ENCODE results near the gene KCNH8. TPM values are rescaled to one million over a fixed set of nuclear protein-coding genes. Genes with fewer than 3 reads are reported as not detected.

Gene KCNH8
- total RNA-seq, 1 donor from 2014 or later, result 1.5 TPM

DNA sequence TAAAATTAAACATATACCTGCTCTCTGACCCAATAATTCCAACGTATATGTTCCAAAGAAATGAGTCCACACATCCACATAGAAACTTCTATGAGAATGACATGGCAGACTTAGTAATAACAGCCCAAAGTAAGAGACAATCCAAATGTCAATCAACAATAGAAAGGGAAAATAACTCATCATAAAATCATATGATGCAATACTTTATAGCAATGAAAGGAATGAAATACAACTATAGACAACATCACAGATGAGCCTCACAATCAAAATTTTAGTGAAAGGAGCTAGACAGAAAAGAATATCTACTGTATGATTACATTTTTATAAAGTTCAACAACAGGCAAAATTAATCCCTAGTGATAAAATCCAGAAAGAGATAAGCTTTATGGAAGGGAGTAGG, 23.6 kb upstream of the KCNH8 start:
- intact Hi-C loops (cut with micrococcal nuclease), result no loop called here
- DNase-seq (no peak), ATAC-seq (ENCODE audit: low read depth) (no peak)
- Mint-ChIP-seq H3K9me3 (no peaks in the 10 kb centered on the region), H3K27me3 (no peaks in the 10 kb centered on the region), H3K4me1 (no peaks in the 10 kb centered on the region), H3K4me3 (no peak overlapping the region), H3K27ac (no peak overlapping the region), H3K36me3 (ENCODE audit: low read depth) (no peaks in the 10 kb centered on the region)
- ChIA-PET CTCF (no interaction called here), POLR2A (no interaction called here)
- TF ChIP-seq, protein P1, sequence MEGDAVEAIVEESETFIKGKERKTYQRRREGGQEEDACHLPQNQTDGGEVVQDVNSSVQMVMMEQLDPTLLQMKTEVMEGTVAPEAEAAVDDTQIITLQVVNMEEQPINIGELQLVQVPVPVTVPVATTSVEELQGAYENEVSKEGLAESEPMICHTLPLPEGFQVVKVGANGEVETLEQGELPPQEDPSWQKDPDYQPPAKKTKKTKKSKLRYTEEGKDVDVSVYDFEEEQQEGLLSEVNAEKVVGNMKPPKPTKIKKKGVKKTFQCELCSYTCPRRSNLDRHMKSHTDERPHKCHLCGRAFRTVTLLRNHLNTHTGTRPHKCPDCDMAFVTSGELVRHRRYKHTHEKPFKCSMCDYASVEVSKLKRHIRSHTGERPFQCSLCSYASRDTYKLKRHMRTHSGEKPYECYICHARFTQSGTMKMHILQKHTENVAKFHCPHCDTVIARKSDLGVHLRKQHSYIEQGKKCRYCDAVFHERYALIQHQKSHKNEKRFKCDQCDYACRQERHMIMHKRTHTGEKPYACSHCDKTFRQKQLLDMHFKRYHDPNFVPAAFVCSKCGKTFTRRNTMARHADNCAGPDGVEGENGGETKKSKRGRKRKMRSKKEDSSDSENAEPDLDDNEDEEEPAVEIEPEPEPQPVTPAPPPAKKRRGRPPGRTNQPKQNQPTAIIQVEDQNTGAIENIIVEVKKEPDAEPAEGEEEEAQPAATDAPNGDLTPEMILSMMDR (IDR thresholded peaks at IDR 0.05), result no peak

DNA sequence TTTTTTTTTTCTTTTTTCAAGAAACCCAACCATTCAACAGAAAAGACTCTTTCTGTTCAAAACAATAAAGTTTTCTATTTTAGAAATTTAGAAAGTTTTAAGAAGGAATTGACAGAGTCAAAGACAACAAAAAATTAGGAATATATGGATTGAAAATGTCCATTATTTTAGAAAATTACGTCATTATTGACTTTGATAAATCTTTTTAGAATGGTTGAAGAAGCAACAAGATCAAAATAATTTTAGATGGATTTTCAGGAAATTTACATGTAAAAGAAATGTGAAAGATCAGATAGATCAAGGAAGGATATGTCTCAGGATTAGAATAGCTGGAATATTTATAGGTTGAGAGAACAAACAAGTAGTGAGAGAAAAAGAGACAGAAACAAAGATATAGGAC, 8.4 kb upstream of the KCNH8 start:
- DNase-seq (no peak), ATAC-seq (ENCODE audit: low read depth) (no peak)
- CTCF ChIA-PET, result no interaction called here
- H3K36me3 Mint-ChIP-seq (ENCODE audit: low read depth), result no peaks in the 10 kb centered on the region
- no peak overlapping the region for H3K4me3 Mint-ChIP-seq
- peaks cover 20% of the 10 kb centered on the region for H3K27me3 Mint-ChIP-seq
- intact Hi-C loops (cut with micrococcal nuclease), result no loop called here
- POLR2A ChIA-PET, result no interaction called here
- TF ChIP-seq, protein P1 (IDR thresholded peaks at IDR 0.05), result no peak
- no peaks in the 10 kb centered on the region for H3K4me1 Mint-ChIP-seq
- H3K9me3 Mint-ChIP-seq, result no peaks in the 10 kb centered on the region
- H3K27ac Mint-ChIP-seq, result no peak overlapping the region

DNA sequence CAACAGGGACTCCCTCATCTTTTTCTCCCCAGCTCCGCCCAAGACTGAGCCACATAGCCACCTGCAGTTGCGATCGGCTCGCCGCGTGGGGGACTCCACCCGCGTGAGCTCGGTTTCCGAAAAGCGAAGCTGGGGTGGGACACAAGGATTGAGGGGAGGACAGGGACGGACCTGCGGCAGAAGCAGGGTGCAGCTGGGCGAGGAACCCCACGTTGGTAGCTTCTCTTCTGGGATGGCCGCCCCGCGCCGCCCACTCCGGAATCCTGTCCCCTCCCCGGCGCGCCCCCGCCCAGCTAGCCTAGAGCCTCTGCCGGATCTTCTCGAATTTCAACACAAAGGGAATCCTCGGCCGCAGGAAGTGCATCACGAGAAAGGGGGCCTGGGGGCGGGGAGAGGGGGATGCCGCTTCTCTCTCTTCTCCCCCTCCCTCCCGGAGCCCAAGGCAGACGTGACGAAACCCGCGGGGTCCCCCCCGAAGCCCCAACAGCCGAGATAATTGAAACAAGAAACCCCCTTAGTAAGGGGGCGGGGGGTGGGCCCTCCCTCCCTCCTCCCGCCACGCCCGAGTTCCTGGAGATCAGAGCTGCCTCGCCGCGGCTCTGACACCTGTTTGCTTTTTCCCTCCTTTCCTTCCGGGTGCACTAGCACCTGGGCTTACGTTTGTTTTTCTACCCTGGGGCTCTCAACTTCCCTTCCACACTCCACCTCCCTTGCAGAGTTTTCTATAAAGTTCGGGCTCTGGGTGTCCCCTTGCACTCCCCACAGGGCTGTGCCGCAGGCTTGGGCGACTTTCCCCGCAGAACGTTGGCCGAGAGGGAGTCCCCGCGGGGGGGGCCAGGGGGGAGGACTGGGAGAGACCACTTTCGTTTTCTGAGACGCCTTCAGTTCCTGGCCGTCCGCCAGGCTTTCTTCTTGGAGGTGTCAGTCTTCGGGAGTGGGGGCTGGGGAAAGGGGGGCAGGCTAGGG, 1.3 kb upstream of the KCNH8 start:
- peak; percentile 73 for ATAC-seq (ENCODE audit: low read depth)
- TF ChIP-seq, protein P1 (IDR thresholded peaks at IDR 0.05), result no peak
- peak; percentile 64 for DNase-seq
- Mint-ChIP-seq H3K36me3 (ENCODE audit: low read depth) (peaks cover 5% of the 10 kb centered on the region), H3K4me1 (peaks cover 14% of the 10 kb centered on the region), H3K27ac (peak overlapping the region; percentile 85), H3K9me3 (no peaks in the 10 kb centered on the region), H3K27me3 (peaks cover 9% of the 10 kb centered on the region), H3K4me3 (peak overlapping the region; percentile 95)
- POLR2A ChIA-PET, result interaction anchor here (0.6 to 1.5 kb wide), 2 partner anchors 200 to 621 kb away, joined by 4 read pairs; no protein-coding TSS in a partner anchor
- intact Hi-C loops (cut with micrococcal nuclease), result loop anchor here (1.0 to 5.0 kb wide), 10 partner anchors 65 to 1039 kb away; partner anchors contain the start of genes KAT2B, RAB5A and SGO1
- CTCF ChIA-PET, result interaction anchor here (0.7 to 1.7 kb wide), 8 partner anchors 66 to 723 kb away, joined by 3 to 18 read pairs (median 3); no protein-coding TSS in a partner anchor

DNA sequence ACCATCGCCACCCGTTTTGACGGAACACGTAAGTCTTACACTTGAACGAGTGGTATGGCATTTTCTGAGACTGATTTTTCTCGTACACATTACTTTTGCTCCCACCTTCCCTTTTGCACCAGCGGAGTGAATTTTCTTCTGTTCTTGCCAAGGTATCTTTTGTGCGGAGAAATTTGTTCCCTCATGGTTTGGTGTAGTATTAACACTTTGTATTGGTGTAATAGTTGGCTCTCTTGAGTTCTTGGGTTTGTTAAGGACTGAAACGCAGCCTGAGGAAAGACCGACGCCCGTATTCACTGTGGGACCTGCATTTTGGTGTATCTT, 420 bp downstream of the KCNH8 start:
- intact Hi-C loops (cut with micrococcal nuclease), result loop anchor here (5.0 kb wide), 3 partner anchors 64 to 894 kb away; partner anchors contain the start of gene KAT2B
- no peaks in the 10 kb centered on the region for H3K27me3 Mint-ChIP-seq
- TF ChIP-seq, protein P1 (IDR thresholded peaks at IDR 0.05), result no peak
- H3K4me3 Mint-ChIP-seq, result peak overlapping the region; percentile 79
- ATAC-seq (ENCODE audit: low read depth), result no peak
- DNase-seq, result no peak
- H3K4me1 Mint-ChIP-seq, result peaks cover 14% of the 10 kb centered on the region
- POLR2A ChIA-PET, result no interaction called here
- H3K27ac Mint-ChIP-seq, result no peak overlapping the region
- H3K36me3 Mint-ChIP-seq (ENCODE audit: low read depth), result peaks cover 5% of the 10 kb centered on the region
- CTCF ChIA-PET, result no interaction called here
- no peaks in the 10 kb centered on the region for H3K9me3 Mint-ChIP-seq

DNA sequence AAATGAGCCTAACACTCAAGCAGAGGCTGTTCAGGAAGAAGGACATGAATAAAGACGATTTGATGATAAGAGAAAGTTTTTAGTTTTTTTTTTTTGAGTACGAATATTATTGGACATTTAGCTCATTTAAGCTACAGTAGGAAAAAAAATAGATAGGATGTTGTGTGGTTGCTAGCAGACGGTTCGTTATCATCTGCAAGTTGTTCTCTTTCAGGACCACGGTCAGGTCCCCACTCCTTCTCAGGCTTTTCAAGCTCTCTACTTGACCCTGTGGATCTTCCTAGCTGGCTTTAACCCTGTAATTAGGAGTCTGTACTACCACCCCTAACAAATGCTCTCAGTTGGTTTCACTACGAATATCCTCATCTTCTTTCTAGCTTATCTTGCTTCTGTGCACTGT, 1.1 kb downstream of the KCNH8 start:
- ChIA-PET CTCF (no interaction called here), POLR2A (no interaction called here)
- DNase-seq (no peak), ATAC-seq (ENCODE audit: low read depth) (no peak)
- peaks cover 14% of the 10 kb centered on the region for H3K4me1 Mint-ChIP-seq
- no peak overlapping the region for H3K4me3 Mint-ChIP-seq
- intact Hi-C loops (cut with micrococcal nuclease), result loop anchor here (5.0 kb wide), 3 partner anchors 63 to 893 kb away; partner anchors contain the start of gene KAT2B
- H3K9me3 Mint-ChIP-seq, result no peaks in the 10 kb centered on the region
- TF ChIP-seq, protein P1 (IDR thresholded peaks at IDR 0.05), result no peak
- H3K36me3 Mint-ChIP-seq (ENCODE audit: low read depth), result peaks cover 5% of the 10 kb centered on the region
- H3K27ac Mint-ChIP-seq, result no peak overlapping the region
- no peaks in the 10 kb centered on the region for H3K27me3 Mint-ChIP-seq

All from activated B cell treated with CpG ODN at 0.5 μM for 24 hours (primary cell).